Neutrophil (primary cell): ENCODE results near the gene ESPL1.

Source experiments
- H3K27ac ChIP-seq: fragments of 200-600 bp; sonication (generic); 2 replicates; pipeline ENCODE4 v1.5.1; 2016; ENCODE audit warnings: mild to moderate bottlenecking, moderate library complexity
- H3K27me3 ChIP-seq: fragments of 200-600 bp; sonication (generic); 2 replicates; pipeline ENCODE4 v1.6.0; 2016; ENCODE audit warnings: mild to moderate bottlenecking
- H3K36me3 ChIP-seq: fragments of 200-600 bp; sonication (generic); 2 replicates; pipeline ENCODE4 v1.5.1; 2017
- H3K4me1 ChIP-seq, 2 experiments: fragments of 200-600 bp in 1 of 2; sonication (generic) in 1 of 2; 1 replicate in 1 of 2; 2 replicates in 1 of 2; pipeline versions ENCODE4 v1.5.1 to v1.6.1; 2013 to 2016; ENCODE audit warnings: low read depth in 1 of 2, low read length in 1 of 2, mild to moderate bottlenecking in 1 of 2, moderate library complexity in 1 of 2; ENCODE audit not compliant: control insufficient read depth in 1 of 2, insufficient read depth in 1 of 2
- H3K4me3 ChIP-seq, 2 experiments: fragments of 200-600 bp in 1 of 2; sonication (generic) in 1 of 2; 1 replicate in 1 of 2; 2 replicates in 1 of 2; pipeline ENCODE4 v1.5.1; 2013 to 2016; ENCODE audit warnings: low read depth in 1 of 2, low read length in 1 of 2, mild to moderate bottlenecking in 1 of 2, moderate library complexity in 1 of 2
- H3K9me3 ChIP-seq: fragments of 200-600 bp; sonication (generic); 2 replicates; pipeline ENCODE4 v1.5.1; 2016
- CTCF ChIP-seq: fragments of 200-600 bp; sonication (generic); IDR thresholded peaks from 2 replicates; pipeline ENCODE4 v1.5.1; 2016; ENCODE audit warnings: antibody characterized with exemption

ESPL1 gene

DNA sequence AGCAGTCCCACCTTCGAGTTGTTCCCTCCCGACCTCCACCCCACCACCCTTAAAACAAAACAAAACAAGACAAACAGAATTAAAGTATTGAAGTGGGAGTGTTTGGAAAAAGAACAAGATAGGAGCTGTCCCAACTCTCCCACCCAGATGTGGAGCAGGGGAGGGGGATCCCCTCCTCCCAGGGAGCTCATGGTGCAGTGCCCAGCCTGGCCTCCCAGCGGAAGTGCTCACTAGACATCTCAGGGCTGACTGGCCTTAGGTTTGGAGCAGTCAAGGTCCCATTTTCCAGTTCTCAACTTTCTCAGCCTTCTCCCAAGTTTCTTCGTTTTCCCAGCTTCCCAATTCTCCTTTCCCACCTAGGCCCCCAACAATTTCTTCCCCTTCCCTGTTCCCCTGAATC lies 65.2 kb downstream of the ESPL1 start:
- H3K27me3 ChIP-seq, result peaks cover 89% of the 10 kb centered on the region
- H3K4me1 ChIP-seq, result peaks cover 0 to 6% of the 10 kb centered on the region in 2 experiments
- TF ChIP-seq CTCF, result no peak
- H3K4me3 ChIP-seq, result no peak overlapping the region
- H3K27ac ChIP-seq, result no peak overlapping the region
- no peaks in the 10 kb centered on the region for H3K36me3 ChIP-seq
- H3K9me3 ChIP-seq, result no peaks in the 10 kb centered on the region

DNA sequence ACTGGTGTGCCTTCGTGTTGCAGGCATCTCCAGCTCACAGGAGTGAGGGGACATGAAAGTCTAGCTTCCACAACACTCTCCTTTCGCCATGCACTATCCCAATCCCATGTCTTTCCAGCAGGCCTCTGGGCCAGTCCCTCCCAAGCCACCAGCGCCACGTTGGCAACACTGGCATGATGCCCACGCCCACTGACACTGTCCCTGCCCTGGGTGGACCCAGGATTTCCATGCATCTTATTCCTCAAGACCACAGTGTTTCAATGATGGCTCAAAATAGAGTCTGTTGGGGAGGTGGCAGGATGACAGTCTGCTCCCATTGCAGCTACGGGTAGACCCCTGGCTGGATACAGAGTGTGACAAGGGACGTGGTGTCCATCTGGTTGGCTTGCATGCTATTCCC lies 65.7 kb downstream of the ESPL1 start:
- Histone ChIP-seq H3K27me3 (peaks cover 89% of the 10 kb centered on the region), H3K4me3 (no peak overlapping the region)
- TF ChIP-seq CTCF, result no peak

GRCh38 chr12:53334822-53335221 lies 66.7 kb downstream of the ESPL1 start:
- H3K36me3 ChIP-seq, result no peaks in the 10 kb centered on the region
- H3K27ac ChIP-seq, result no peak overlapping the region
- TF ChIP-seq CTCF, result no peak
- no peak overlapping the region for H3K4me3 ChIP-seq
- no peaks in the 10 kb centered on the region for H3K9me3 ChIP-seq
- peaks cover 93% of the 10 kb centered on the region for H3K27me3 ChIP-seq
- H3K4me1 ChIP-seq, result peaks cover 0 to 6% of the 10 kb centered on the region in 2 experiments

More for the DNA sequence above, 65.7 kb downstream of the ESPL1 start:
- H3K9me3 ChIP-seq, result no peaks in the 10 kb centered on the region
- peaks cover 0 to 6% of the 10 kb centered on the region in 2 experiments for H3K4me1 ChIP-seq
- H3K27ac ChIP-seq, result no peak overlapping the region
- no peaks in the 10 kb centered on the region for H3K36me3 ChIP-seq

DNA sequence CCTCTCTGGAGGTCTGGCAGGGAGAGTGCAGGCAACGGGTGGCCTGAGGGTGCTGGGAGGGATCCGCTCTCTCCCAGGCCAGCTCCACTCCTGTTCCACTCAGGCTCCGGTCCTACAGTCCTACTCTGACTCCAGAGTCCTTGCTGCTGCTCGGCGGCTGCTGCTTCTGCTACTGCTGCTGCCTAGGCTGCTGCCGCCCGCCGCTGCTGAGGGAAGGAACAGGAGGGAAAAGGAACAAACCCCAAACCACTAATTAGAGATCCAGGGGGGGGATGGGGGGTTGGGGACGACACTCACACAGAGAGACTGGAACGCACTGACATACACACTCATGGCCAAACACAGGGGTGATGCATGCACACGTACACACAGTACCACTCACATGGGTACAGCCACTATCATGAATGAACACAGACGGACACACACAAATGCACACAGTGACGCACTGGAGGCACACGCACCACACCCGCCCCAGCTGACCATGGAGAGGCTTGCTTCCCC lies 68.1 kb downstream of the ESPL1 start, which contains the start of gene SP7:
Gene SP7, minus strand, starts transcription at position 174 of the 501 bp plus-strand sequence. CDS start 708 bp downstream, outside the sequence.
- H3K27ac ChIP-seq, result no peak within 1 kb of the TSS
- no peaks in the 10 kb centered on the region for H3K9me3 ChIP-seq
- no peak for TF ChIP-seq CTCF
- no peaks in the 10 kb centered on the region for H3K36me3 ChIP-seq
- no peak within 1 kb of the TSS for H3K4me3 ChIP-seq
- peaks cover 0 to 6% of the 10 kb centered on the region in 2 experiments for H3K4me1 ChIP-seq
- peaks cover 95% of the 10 kb centered on the region for H3K27me3 ChIP-seq

- Histone ChIP-seq H3K9me3 (no peaks in the 10 kb centered on the region), H3K27me3 (peaks cover 86% of the 10 kb centered on the region), H3K4me1 (peaks cover 0 to 6% of the 10 kb centered on the region in 2 experiments), H3K4me3 (no peak overlapping the region), H3K36me3 (no peaks in the 10 kb centered on the region), H3K27ac (no peak overlapping the region)
- no peak for TF ChIP-seq CTCF
Observed at GRCh38 chr12:53338017-53338416, 69.9 kb downstream of the ESPL1 start.

GRCh38 chr12:53338916-53339315 lies 70.8 kb downstream of the ESPL1 start:
- H3K4me1 ChIP-seq, result peaks cover 0 to 6% of the 10 kb centered on the region in 2 experiments
- no peak for TF ChIP-seq CTCF
- no peaks in the 10 kb centered on the region for H3K36me3 ChIP-seq
- no peak overlapping the region for H3K27ac ChIP-seq
- no peak overlapping the region for H3K4me3 ChIP-seq
- H3K27me3 ChIP-seq, result peaks cover 86% of the 10 kb centered on the region
- no peaks in the 10 kb centered on the region for H3K9me3 ChIP-seq
